Dendritic cell treated with granulocyte-macrophage colony-stimulating factor and Interleukin-4, amounts not matched to agents 40 ng/mL and 50 ng/mL, for 4 days (primary cell): ENCODE data around the gene FMC1.
A peak's percentile ranks its signal among the peaks of the same experiment; 100 is the strongest.
"Not testable (repeated sequence)": the region's sequence is repeated elsewhere in the genome, so short reads cannot be mapped to it uniquely, and the experiment has no call there.

Experiments used
- H3K27ac Mint-ChIP-seq: one replicate; pipeline ENCODE4 v1.8.0; 2022; ENCODE audit warnings: mild to moderate bottlenecking, mixed read lengths
- H3K27me3 Mint-ChIP-seq: one replicate; pipeline ENCODE4 v1.8.0; 2022; ENCODE audit warnings: mild to moderate bottlenecking, mixed read lengths
- H3K36me3 Mint-ChIP-seq: one replicate; pipeline ENCODE4 v1.8.0; 2022; ENCODE audit warnings: low read depth, mixed read lengths
- H3K4me1 Mint-ChIP-seq: one replicate; pipeline ENCODE4 v1.8.0; 2022; ENCODE audit warnings: low read depth, mixed read lengths
- H3K4me3 Mint-ChIP-seq: one replicate; pipeline ENCODE4 v1.8.0; 2022; ENCODE audit warnings: mild to moderate bottlenecking, moderate library complexity, mixed read lengths
- H3K9me3 Mint-ChIP-seq: one replicate; pipeline ENCODE4 v1.8.0; 2022; ENCODE audit warnings: mixed read lengths
- intact Hi-C: fragments of 100-400 bp; cut with micrococcal nuclease; formaldehyde crosslinking; loops from one replicate; pipeline ENCODE4 v1.15.0; 2022

Gene FMC1

GRCh38 chr7:139341058-139341775 lies at the start of gene FMC1:
Gene FMC1 (plus strand): TSS chr7:139341337. CDS start chr7:139341385, 48 bp downstream.
- Mint-ChIP-seq H3K4me3 (peak within 1 kb of the TSS; percentile 86), H3K4me1 (peaks cover 28% of the 10 kb centered on the region), H3K36me3 (peaks cover 24% of the 10 kb centered on the region), H3K9me3 (no peaks in the 10 kb centered on the region), H3K27ac (peak within 1 kb of the TSS; percentile 100), H3K27me3 (no peaks in the 10 kb centered on the region)
- intact Hi-C loops = loop anchor here (1.0 to 2.0 kb wide), 3 partner anchors 18 to 232 kb away; partner anchors contain the start of genes LUC7L2, UBN2 and ZC3HAV1

DNA sequence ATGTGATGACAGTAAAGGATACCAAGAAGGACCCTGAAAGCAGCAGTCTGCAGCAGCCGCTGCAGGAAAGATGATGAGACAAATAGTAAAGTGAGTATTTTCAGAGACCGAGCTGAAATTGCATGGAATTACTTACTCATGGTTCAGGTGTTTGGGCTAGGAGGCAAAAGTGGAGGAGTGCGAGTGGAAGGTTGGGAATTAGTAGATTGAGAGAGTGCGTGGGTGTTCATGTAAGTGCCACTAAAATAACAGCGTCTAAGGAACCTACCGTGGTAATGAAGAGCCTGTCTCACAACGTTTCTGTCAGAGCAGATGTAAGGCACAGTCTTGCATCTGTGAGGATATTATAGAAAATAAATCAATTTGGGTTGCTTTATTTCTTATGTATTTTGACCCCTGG lies 48.3 kb upstream of the FMC1 start:
- peaks cover 66% of the 10 kb centered on the region for H3K36me3 Mint-ChIP-seq
- H3K27ac Mint-ChIP-seq = no peak overlapping the region
- intact Hi-C loops = no loop called here
- H3K9me3 Mint-ChIP-seq = no peaks in the 10 kb centered on the region
- H3K27me3 Mint-ChIP-seq = no peaks in the 10 kb centered on the region
- no peaks in the 10 kb centered on the region for H3K4me1 Mint-ChIP-seq
- H3K4me3 Mint-ChIP-seq = no peak overlapping the region

DNA sequence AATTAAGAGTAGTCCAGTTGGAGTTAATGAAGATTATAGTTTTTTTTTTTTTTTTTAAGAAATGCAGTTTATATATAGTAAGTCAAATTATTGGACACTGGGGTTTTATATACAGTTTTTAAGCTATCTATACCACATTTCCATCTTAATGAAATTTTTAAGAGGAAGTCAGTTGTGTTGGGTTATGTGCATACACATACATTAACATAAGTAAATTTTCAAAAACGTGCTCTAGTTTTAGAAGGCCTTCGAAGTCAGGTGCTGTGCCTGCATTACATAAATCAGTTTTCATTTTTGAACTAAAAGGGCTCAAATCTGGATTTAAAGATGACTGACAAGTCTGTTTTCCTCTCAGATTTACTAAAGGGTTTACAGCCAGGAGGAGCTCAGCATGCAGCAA lies 47.6 kb upstream of the FMC1 start:
- intact Hi-C loops = no loop called here
- Mint-ChIP-seq H3K9me3 (no peaks in the 10 kb centered on the region), H3K27me3 (no peaks in the 10 kb centered on the region), H3K36me3 (peaks cover 63% of the 10 kb centered on the region), H3K27ac (no peak overlapping the region), H3K4me3 (no peak overlapping the region), H3K4me1 (no peaks in the 10 kb centered on the region)

DNA sequence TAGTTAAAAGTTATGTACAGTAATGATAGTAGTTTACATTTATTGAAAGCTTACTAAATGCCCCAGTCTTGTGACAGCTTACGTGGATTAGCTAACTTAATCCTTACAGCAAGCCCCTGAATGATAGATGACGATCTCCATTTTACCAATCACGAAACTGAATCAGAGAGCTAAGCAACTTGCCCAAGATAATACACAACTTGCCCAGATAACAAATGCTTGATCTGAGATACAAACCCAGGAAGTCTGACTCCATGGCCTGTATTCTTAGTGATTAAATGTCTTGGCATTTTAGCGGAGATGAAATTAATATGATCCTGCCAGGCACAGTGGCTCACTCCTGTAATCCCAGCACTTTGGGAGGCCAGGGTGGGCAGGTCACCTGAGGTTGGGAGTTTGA lies 46.9 kb upstream of the FMC1 start:
- Mint-ChIP-seq H3K36me3 (peaks cover 55% of the 10 kb centered on the region), H3K4me3 (no peak overlapping the region), H3K4me1 (no peaks in the 10 kb centered on the region), H3K27ac (no peak overlapping the region), H3K9me3 (no peaks in the 10 kb centered on the region), H3K27me3 (no peaks in the 10 kb centered on the region)
- intact Hi-C loops = no loop called here

DNA sequence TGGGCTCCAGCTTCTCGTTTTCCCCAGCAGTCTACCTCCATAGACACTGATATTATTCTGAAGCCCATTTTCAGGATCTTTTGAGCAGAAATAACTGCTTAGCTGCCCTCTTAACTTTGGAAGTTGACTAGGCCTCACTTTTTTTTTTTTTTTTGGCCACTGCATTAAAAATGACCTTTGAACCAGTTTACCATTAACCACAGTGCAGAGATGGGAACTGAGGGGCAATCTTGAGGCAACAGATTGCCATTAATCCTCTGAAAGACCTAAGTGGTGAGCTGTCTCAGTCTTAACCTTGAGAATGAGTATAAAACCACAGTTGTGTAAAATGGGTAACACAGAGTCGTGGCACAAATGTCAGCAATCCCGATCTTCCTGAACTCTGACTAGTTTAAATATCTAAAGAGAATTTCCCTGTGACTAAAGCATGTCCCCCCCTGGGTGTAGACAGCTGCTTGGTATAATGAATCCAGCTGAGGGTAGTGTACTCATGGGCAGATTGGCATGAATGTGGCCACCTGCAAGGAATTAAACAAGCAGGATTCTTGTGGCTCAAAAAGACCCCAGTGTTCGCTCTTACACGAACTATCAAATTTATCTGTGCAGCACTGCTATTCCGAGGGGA lies 46.1 kb upstream of the FMC1 start:
- Mint-ChIP-seq H3K27ac (no peak overlapping the region), H3K36me3 (peaks cover 60% of the 10 kb centered on the region), H3K4me1 (no peaks in the 10 kb centered on the region), H3K27me3 (no peaks in the 10 kb centered on the region), H3K9me3 (no peaks in the 10 kb centered on the region), H3K4me3 (no peak overlapping the region)
- intact Hi-C loops = no loop called here

DNA sequence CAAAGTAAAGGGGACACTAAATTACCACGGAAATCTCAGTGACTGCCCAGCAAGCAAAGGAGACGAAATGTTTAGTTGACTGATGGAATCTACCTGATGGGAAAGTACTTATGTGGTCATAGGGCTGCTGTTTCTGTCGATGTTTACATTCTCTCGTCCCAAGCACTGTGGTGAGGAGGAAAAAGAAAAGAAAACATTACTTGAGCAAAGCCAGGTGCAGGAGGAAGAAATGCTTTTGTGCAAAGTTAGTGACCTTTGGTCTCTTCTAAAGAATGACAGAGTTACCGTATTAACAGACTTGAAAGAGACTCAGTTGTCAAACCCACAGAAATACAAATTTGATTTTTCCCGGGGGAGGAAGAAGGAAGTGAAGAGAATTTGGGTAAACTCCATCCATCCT lies 43.3 kb upstream of the FMC1 start:
- H3K36me3 Mint-ChIP-seq = peaks cover 81% of the 10 kb centered on the region
- H3K4me3 Mint-ChIP-seq = no peak overlapping the region
- H3K27me3 Mint-ChIP-seq = no peaks in the 10 kb centered on the region
- H3K27ac Mint-ChIP-seq = no peak overlapping the region
- H3K9me3 Mint-ChIP-seq = no peaks in the 10 kb centered on the region
- intact Hi-C loops = no loop called here
- no peaks in the 10 kb centered on the region for H3K4me1 Mint-ChIP-seq

DNA sequence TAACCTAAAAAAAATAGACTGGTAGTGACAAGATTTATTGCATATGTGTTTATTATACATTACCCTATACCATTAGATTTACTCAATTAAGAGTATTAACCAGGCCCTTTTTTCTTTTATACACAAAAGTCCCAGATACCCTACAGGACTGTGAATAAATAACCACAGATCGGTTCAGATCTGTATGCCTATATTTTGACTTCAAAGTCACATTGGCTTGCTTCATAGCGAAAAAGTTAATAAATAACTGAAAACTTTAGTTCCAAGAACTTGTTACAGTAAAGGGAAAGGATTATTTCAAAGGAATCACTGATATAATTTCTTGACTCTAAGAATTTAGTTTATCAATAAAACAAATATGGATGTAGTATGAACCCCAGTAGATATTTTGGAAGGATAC lies 41.8 kb upstream of the FMC1 start:
- Mint-ChIP-seq H3K36me3 (peaks cover 76% of the 10 kb centered on the region), H3K4me3 (no peak overlapping the region), H3K9me3 (no peaks in the 10 kb centered on the region), H3K27me3 (no peaks in the 10 kb centered on the region), H3K4me1 (no peaks in the 10 kb centered on the region), H3K27ac (no peak overlapping the region)
- intact Hi-C loops = no loop called here

GRCh38 chr7:139300390-139300789 lies 40.7 kb upstream of the FMC1 start:
- no peaks in the 10 kb centered on the region for H3K9me3 Mint-ChIP-seq
- no peak overlapping the region for H3K27ac Mint-ChIP-seq
- intact Hi-C loops = no loop called here
- H3K27me3 Mint-ChIP-seq = no peaks in the 10 kb centered on the region
- H3K4me1 Mint-ChIP-seq = no peaks in the 10 kb centered on the region
- no peak overlapping the region for H3K4me3 Mint-ChIP-seq
- peaks cover 71% of the 10 kb centered on the region for H3K36me3 Mint-ChIP-seq

- no peaks in the 10 kb centered on the region for H3K4me1 Mint-ChIP-seq
- no peak overlapping the region for H3K4me3 Mint-ChIP-seq
- intact Hi-C loops = no loop called here
- H3K36me3 Mint-ChIP-seq = peaks cover 58% of the 10 kb centered on the region
- H3K27ac Mint-ChIP-seq = no peak overlapping the region
- H3K9me3 Mint-ChIP-seq = no peaks in the 10 kb centered on the region
- no peaks in the 10 kb centered on the region for H3K27me3 Mint-ChIP-seq
These were observed 36.6 kb upstream of the FMC1 start for GRCh38 chr7:139304517-139304916.

DNA sequence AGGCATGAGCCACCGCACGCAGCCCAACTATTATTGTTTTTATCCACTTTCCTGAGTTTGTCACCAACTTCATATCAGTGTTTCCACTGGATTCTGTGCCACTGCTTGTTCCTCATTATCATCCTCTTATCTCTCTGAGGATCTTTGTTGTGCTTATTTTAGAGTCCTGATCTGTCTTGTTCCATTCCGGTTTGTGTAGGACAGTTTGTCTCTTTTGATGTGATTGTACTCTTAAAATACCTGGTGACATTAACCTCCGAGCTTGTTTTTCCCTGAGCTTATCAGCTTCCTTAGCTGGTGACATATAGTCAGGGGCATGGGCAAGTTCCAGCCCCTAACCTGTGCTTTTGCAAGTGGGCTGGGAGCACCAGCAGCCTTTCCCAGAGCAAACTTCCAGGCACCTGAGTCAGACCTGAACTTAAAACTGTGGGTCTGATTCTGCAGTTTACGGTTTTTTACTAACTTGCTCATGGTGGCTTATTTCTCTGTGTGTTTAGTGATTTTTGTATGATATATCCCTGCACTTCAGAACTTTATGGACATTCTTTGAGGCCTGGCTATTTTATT lies 23.1 kb upstream of the FMC1 start:
- Mint-ChIP-seq H3K27me3 (no peaks in the 10 kb centered on the region), H3K27ac (no peak overlapping the region), H3K4me1 (no peaks in the 10 kb centered on the region)

GRCh38 chr7:139321071-139321745 lies 19.9 kb upstream of the FMC1 start:
- no peaks in the 10 kb centered on the region for H3K36me3 Mint-ChIP-seq
- no peaks in the 10 kb centered on the region for H3K4me1 Mint-ChIP-seq
- H3K4me3 Mint-ChIP-seq = no peak overlapping the region
- H3K9me3 Mint-ChIP-seq = no peaks in the 10 kb centered on the region
- H3K27me3 Mint-ChIP-seq = no peaks in the 10 kb centered on the region
- H3K27ac Mint-ChIP-seq = no peak overlapping the region
- intact Hi-C loops = no loop called here

More for the DNA sequence above, 23.1 kb upstream of the FMC1 start:
- Mint-ChIP-seq H3K9me3 (no peaks in the 10 kb centered on the region), H3K4me3 (no peak overlapping the region), H3K36me3 (no peaks in the 10 kb centered on the region)
- intact Hi-C loops = no loop called here

DNA sequence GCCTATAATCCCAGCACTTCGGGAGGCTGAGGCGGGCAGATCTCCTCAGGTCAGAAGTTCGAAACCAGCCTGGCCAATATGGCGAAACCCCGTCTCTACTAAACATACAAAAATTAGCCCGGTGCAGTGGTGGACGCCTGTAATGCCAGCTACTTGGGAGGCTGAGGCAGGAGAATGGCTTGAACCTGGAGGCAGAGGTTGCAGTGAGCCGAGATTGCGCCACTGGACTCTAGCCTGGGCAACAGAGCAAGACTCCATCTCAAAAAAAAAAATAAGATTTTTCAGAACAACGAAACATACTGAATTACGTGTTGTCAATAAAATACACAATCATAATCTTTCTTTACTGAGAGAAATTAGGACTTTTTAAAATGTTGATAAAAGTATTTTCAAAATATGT lies 16.4 kb upstream of the FMC1 start:
- intact Hi-C loops, H3K27me3 Mint-ChIP-seq, H3K4me3 Mint-ChIP-seq, H3K9me3 Mint-ChIP-seq, H3K27ac Mint-ChIP-seq, H3K36me3 Mint-ChIP-seq, H3K4me1 Mint-ChIP-seq: not testable (repeated sequence)

GRCh38 chr7:139328375-139328774 lies 12.8 kb upstream of the FMC1 start:
- Mint-ChIP-seq H3K4me1 (no peaks in the 10 kb centered on the region), H3K4me3 (no peak overlapping the region), H3K27ac (no peak overlapping the region), H3K9me3 (no peaks in the 10 kb centered on the region), H3K27me3 (no peaks in the 10 kb centered on the region), H3K36me3 (no peaks in the 10 kb centered on the region)
- intact Hi-C loops = no loop called here

- Mint-ChIP-seq H3K9me3 (no peaks in the 10 kb centered on the region), H3K4me1 (no peaks in the 10 kb centered on the region), H3K4me3 (no peak overlapping the region), H3K36me3 (no peaks in the 10 kb centered on the region), H3K27ac (no peak overlapping the region), H3K27me3 (peaks cover 1% of the 10 kb centered on the region)
- intact Hi-C loops = no loop called here
These were observed 12.0 kb upstream of the FMC1 start for GRCh38 chr7:139329119-139329518.
